Measurements from ENCODE around the gene ZMIZ1. TPM values are rescaled to one million over a fixed set of nuclear protein-coding genes. Genes with fewer than 3 reads are reported as not detected.

ZMIZ1 gene
- polyA plus RNA-seq, 1 donor: 44.4 TPM

GRCh38 chr10:79254333-79255006 is 185.7 kb downstream of the ZMIZ1 start:
- DNase-seq: no peak

GRCh38 chr10:79255007-79255507 is 186.3 kb downstream of the ZMIZ1 start:
- DNase-seq: no peak

DNA sequence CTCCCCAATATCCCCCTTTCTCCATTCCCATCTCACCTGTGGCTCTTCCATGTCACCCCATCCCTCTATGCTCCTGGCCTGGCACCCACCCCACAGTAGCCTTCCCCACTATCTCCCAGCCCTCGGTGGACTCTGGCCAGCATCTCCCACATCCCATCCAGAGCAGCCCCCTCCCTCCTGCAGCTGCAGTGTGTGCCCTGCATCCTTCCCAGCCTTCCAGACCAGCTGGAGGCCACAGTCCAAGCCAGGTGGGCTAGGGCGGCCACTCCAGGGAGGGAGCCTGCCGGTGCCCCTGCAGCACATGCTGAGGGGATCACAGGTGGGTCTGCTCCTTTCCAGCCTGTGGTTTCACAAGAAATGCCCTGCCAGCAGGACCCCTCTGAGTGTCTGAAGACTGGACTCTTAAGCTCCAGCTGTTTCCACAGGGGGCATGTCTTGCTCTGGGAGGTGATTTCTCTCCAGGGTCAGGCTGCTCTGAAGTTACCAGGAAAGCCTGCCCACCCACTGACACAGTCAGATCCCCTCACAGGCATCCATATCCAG is 187.6 kb downstream of the ZMIZ1 start:
- DNase-seq: no peak

GRCh38 chr10:79258894-79259293 is 190.1 kb downstream of the ZMIZ1 start:
- no peak for DNase-seq

- DNase-seq: no peak
These were observed 191.1 kb downstream of the ZMIZ1 start for GRCh38 chr10:79259834-79260233.

DNA sequence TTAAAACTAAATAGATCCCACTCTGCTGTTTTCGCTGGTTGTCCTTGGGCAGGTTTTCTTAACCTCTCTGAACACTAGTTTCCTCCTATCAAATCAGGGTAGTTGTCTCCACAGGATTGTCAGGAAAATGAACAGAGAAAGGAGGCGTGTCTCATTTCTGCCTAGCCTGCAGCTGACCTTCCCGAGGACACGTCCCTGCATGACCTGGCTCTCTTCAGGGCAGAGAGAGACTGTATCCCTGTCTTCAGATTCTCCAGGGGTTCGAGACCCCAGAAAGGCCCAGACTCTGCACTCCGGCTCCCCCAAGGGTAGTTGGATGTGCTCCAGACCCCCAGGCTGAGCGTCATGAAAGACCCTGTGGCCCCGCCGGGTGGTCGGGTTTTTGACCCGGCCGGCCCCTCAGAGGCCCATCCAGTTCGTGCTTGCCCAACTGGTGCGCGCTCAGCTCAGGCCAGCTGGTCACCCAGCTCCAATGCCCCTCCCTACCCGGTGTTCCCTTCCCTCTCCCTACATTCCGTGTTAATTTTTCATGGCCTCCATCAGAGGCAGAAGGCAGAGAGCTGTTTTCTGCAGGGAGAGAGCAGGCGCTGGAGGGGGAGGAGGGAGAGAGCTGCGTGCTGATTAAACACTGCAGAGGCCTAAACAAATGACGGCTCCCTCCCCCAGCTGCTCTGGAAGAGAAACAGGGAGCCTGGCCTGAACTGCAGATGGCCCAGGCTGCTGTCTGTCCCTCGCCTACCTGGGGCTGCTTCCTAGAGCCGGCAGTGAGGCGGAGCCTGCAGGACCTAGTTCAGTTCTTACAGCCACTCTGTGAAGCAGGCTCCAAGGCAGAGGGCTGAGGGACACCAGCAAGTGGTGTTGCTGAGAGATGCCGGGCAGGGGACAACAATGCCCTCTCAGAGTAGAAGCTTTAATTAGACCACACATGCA is 192.3 kb downstream of the ZMIZ1 start:
- no peak for DNase-seq

DNA sequence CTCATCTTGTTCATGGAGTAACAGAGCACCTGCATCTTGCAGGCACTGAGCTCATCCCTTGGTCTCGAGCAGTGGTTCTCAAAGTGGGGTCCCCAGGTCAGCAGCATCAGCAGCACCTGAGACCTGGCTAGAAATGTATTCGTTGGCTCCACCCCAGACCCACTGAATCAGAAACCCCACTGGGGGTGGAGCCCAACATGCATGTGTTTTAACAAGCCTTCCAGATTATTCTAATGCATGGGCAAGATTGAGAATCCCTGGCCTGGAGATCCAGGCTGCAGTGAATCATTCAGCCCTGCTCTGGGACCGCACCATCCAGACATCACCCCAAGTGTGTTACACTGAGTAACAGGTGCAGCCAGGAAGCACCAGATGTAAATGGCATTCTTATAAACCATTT is 193.4 kb downstream of the ZMIZ1 start:
- DNase-seq: no peak

DNA sequence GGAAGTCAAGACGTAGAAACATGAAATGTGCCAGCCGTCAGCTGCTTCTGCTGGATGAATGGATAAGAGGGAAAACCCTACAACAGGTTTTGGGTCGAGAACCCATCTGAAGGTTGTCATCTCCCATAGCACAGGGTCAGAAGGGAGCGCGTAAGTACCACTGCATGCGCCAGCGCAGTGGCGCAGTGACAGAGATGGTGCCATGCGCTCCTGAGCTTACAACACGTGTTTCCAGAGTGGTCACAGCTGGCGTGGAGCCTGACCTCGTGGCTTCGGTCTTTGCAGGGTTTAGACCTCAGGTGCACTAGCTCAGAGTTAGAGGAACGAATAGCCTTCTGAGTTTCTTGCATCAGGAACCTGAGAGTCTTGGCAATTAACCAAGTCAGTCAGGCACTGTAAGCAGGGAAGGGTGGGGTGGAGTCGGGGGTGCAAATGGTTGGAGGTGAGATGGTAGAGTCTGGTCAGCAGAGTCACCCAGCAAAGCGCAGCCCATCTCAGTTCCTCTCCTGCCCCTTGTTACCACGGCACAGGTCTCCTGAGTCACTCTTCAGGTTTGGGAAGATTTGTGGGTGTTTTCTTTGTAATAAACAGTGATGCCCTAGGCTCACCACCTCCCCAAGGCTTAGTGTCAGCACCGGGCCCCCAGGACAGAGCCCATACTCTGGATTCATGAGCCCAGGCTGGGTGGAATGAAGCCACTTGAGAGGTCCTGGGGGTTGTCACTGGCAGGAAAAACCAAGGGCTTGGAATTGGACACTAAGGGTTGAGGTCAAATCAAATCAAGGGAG is 194.4 kb downstream of the ZMIZ1 start:
- DNase-seq: no peak

DNA sequence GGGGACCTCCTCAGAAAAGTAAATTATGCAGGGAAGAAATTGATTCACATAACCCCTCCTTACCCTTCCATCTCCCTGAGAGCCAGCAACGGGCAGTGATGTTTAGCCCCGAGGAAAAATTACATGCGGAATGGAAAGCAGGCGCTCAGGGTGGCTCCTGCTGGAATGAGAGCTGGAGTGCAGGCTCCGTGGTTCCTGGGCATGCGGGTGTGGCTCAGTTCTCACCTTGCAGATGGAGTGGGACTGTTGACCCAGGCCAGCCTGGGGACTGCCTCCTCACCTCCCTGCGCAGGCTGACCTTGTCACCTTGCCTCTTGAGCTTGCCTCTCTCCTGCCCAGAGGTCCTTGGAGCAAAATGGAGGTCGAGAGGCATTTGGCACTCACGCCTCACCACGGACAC is 195.2 kb downstream of the ZMIZ1 start:
- no peak for DNase-seq

- DNase-seq: no peak
These were observed 196.2 kb downstream of the ZMIZ1 start for GRCh38 chr10:79264942-79265341.

DNA sequence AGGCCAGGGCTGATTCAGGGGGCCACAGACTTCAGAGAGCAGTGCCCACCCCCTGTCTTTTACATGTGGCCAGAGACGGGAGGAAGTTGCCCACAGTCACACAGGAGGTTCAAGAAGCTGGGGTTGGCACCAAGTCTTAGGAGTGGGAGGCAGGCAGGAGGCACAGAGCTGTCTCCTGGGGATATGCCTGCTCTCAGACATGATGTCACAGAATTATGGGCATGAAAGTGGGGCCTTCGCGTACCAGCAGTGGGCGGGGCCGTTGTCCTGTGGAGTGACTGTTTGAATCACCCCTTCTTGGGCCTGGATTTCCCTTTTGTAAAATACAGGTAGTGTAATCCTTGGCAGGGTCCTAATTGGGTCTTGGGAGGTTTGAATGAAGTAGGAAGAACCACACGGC is 197.3 kb downstream of the ZMIZ1 start:
- no peak for DNase-seq

DNA sequence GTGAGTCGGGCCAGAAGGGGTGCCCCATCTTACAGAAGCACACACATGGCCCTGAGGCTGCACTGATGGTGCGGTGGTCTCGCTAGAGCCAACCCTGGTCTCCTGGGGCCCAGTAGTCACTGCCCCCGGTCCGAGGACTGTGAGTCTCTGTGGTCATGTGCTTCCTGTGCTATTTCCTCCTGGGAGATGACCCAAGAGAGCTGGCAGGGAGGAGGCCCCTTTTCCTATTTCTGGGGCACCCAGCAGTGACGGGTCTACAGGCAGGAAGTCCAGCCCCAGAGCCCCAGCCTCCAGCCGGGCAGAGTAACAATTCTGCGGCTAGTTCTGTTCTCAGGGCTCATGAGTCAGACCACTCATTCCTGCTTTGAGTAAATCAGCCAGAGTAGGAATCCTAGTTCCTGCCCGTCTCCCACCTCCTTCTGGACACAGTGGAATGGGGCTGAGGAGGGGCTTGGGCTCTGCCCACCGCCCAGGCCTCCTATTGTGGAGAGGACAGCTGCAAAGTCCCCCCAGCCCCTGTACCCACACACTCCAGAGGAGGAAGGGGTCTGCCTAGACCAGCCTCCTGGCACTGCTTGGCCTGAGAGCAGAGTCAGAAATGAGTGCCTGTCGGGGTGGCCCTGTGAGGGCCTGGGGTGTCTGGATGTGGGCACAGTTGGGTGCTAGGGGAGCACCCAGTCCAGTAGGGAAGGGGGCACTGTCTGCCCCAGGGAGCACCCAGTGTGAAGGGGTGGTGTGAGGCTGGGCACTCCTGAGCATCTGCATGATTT is 198.0 kb downstream of the ZMIZ1 start:
- no peak for DNase-seq

DNA sequence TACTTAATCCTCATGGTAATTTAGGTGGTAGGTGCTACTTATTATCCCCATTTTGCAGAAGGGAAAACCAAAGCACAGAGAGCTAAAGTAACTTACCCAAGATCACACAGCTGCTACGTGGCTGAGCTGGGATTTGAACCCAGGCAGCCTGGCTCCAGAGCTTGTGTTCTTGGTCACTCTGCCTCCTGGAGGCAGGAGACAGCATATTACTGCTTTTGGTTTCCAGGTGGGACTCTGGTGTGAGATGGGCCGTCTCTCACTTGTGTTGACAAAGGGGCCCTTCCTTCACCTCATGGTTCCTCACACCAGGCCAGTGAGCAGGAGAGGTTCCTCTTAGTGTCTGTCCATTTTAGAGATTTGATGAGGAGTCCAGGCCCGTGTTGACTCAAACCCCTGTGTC is 198.7 kb downstream of the ZMIZ1 start:
- no peak for DNase-seq

DNA sequence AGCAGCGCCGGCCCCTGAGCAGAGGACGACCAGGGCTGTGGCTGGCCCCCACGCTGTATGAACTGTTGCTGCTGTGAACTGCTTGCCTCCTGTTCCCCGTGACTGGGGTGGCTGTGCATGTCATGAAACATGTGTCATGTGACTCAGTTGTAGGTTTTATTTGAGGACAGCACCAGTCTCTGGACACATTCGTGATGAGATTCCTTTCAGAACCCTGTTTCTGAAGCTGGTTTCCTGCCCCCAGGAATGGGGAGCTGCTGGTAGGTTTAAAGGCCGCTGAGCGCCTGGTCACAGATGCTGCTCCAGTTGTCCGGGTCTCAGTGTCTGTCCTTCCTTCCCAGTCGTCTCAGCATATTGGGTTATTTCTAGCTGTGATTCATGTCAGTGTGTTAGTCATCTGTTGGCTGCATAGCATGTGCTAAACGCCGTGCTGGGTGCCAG is 199.4 kb downstream of the ZMIZ1 start:
- DNase-seq: no peak

DNA sequence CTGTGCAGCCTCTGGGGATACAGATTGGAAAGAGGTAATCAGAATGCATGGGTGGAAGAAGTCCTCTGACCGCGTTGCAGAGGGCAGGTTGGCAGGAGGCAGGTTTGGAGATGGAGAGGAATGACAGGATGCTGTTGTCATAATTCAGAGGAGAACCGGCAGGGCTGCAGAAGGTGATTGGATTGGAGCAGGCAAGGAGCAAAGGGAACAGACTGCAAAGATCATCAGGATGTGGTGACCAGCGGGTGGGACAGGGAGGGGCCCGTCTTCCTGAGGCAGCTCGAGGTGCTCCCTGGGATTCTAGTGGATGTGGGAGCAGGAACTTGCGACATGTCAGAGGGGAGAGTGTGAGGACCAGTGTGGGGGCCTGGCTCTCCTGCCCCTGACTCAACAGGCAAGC is 200.0 kb downstream of the ZMIZ1 start:
- no peak for DNase-seq

DNA sequence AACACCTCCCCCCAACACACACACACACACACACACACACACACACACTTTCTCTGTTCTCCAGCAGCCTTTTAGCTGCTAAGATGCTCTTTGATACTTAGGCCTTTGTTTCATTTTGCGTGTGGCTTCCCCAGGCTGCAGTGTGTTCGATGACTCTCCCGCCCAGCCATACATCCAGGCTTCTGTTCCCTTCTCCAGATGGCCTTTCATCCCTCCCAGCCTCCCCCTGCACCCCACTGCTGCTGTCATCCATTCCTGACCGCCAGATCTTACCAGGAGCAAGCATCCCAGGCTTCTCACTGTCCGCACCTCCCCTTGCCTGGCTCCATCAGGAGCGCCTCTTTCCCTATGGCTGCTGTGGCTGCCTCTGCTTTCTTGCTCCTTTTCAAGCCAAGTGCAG is 200.7 kb downstream of the ZMIZ1 start:
- DNase-seq: no peak

DNA sequence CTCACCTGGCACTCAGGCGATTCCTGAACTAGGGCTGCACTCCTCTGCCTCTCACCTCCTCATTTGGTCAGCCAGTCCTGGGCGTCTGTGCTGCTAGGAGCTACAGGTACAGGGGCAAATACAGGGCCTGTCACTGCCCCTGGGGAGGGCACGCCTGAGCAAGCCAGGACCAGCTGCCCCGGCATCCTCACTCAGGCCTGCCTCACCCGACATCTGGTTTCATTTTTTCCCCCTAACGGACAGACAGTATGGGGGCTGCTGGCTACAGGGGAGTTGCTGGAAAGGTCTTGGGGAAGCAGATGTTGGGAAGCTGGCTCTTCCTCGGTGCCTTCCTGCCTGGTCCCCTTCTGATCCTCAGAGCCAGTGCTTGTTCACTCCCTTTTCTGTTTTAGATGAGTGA is 201.2 kb downstream of the ZMIZ1 start:
- DNase-seq: no peak

- DNase-seq: no peak
These were observed 201.9 kb downstream of the ZMIZ1 start for GRCh38 chr10:79270466-79271246.

- DNase-seq: no peak
These were observed 203.6 kb downstream of the ZMIZ1 start for GRCh38 chr10:79272353-79272752.

DNA sequence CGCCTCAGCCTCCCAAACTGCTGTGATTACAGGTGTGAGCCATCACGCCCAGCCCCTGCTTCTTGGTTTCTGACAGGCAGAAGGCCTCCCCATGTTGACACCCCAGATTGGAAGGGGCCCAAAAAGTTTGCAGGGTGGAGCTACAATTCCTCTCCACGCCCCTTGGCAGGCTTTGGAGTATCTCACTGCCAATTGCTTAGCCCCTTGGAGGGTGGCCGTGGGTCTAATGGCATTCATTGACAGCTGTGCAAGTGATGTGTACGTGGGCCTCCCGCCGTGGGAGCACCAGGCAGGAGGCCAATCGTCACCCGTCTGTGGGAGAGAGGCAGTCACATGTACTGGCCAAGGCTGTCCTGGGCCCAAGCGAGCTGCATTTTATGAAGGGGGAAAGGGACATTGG is 204.8 kb downstream of the ZMIZ1 start:
- DNase-seq: no peak
